ENCODE measurements around the gene PARG.
"Not testable (repeated sequence)": the region's sequence is repeated elsewhere in the genome, so short reads cannot be mapped to it uniquely, and the experiment has no call there.

Gene PARG

GRCh38 chr10:49791100-49791499 lies 150.7 kb downstream of the PARG start:
- TF ChIP-seq, protein P1, sequence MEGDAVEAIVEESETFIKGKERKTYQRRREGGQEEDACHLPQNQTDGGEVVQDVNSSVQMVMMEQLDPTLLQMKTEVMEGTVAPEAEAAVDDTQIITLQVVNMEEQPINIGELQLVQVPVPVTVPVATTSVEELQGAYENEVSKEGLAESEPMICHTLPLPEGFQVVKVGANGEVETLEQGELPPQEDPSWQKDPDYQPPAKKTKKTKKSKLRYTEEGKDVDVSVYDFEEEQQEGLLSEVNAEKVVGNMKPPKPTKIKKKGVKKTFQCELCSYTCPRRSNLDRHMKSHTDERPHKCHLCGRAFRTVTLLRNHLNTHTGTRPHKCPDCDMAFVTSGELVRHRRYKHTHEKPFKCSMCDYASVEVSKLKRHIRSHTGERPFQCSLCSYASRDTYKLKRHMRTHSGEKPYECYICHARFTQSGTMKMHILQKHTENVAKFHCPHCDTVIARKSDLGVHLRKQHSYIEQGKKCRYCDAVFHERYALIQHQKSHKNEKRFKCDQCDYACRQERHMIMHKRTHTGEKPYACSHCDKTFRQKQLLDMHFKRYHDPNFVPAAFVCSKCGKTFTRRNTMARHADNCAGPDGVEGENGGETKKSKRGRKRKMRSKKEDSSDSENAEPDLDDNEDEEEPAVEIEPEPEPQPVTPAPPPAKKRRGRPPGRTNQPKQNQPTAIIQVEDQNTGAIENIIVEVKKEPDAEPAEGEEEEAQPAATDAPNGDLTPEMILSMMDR (IDR thresholded peaks at IDR 0.05; ENCODE audit: insufficient read depth, missing control alignments): no peak
- FAIRE-seq (no peak), DNase-seq (ENCODE audit: insufficient read length, low spot score) (no peak)

- TF ChIP-seq, protein P1 (IDR thresholded peaks at IDR 0.05; ENCODE audit: insufficient read depth, missing control alignments): no peak
- DNase-seq (ENCODE audit: insufficient read length, low spot score) (no peak), FAIRE-seq (no peak)
Observed at GRCh38 chr10:49784681-49785080, 157.1 kb downstream of the PARG start.

DNA sequence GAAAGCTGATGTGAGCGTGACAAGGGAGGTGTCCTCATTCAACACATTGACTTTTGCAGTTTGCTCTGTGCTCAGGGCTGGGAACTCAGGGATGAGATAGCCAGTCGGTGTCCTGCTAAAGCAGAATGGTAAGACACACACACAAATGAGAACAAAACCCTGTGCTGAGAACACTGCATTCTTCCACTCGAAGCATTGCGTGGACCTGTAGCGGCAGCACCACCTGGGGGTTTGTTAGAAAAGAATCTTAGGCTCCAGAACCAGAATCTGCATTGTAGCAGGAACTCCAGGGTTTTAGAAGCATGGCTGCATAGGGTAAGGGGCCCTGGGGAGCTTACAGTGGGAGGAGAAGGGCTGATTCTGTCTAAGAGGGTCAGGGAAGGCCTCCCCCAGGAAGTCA lies 158.2 kb downstream of the PARG start:
- FAIRE-seq (no peak), DNase-seq (ENCODE audit: insufficient read length, low spot score) (no peak)
- TF ChIP-seq, protein P1 (IDR thresholded peaks at IDR 0.05; ENCODE audit: insufficient read depth, missing control alignments): peak; percentile 24

DNA sequence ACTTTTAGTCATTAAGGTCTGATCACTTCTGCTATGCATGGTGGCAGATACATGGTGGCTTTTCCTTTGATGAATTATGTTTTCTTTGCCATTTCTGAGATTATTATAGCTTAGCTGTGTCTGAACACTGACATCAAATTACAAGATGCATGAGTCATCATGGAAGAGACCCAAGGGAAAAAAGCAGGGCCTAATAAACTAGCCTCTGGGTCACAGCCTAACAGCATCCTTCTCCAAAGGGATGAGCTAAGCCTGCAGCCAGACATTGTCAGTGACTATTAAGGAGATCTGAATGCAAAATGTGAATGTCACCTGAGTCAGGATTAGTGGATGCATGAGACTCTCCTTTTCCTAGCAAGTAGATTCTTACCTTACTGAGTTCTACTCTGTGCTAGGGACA lies 160.6 kb downstream of the PARG start:
- FAIRE-seq (no peak), DNase-seq (ENCODE audit: insufficient read length, low spot score) (no peak)
- TF ChIP-seq, protein P1 (IDR thresholded peaks at IDR 0.05; ENCODE audit: insufficient read depth, missing control alignments): no peak

- TF ChIP-seq, protein P1 (IDR thresholded peaks at IDR 0.05; ENCODE audit: insufficient read depth, missing control alignments): no peak
- FAIRE-seq (no peak), DNase-seq (ENCODE audit: insufficient read length, low spot score) (no peak)
Observed at GRCh38 chr10:49778197-49778596, 163.6 kb downstream of the PARG start.

DNA sequence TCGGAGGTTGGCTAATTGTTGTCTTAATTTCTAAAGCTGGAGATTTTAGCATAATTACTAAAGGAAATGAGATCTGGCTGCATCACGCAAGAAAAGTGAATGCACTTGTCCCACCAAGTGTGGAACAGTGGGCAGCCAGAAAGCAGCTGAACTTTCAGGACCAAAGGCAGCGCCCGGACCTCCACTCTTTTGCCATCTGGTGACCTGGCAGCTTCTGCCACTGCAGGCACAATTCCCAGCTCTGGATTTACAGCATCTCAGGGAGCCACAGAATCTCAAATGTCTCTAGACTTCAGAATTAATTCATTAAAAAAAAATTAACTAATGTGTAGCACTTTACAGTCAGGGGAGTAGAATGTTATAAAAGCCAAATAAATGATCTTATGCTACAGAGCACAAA lies 165.0 kb downstream of the PARG start:
- TF ChIP-seq, protein P1 (IDR thresholded peaks at IDR 0.05; ENCODE audit: insufficient read depth, missing control alignments): no peak
- no peak for FAIRE-seq

DNA sequence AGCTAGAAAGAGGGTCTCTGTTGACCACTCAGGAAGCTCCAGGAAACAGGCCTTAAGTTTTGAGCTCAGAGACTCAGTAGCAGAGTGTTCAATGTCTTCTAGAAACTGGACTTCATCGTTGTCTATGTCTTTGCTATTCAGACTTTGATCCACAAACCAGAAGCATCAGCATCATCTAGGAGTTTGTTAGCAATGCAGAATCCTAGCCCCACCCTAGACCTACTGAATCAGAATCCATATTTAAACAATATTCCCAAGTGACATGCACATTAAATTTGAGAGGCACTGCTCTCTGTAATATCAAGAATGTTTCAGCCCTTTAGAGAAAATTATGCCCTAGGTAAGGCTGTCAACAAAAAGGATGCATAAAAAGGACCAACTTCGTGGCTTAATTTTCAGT lies 166.8 kb downstream of the PARG start:
- FAIRE-seq (no peak), DNase-seq (ENCODE audit: insufficient read length, low spot score) (no peak)
- TF ChIP-seq, protein P1 (IDR thresholded peaks at IDR 0.05; ENCODE audit: insufficient read depth, missing control alignments): no peak

More for the DNA sequence above, 165.0 kb downstream of the PARG start:
- DNase-seq (ENCODE audit: insufficient read length, low spot score): no peak

GRCh38 chr10:49772944-49773343 lies 168.9 kb downstream of the PARG start:
- FAIRE-seq; DNase-seq (ENCODE audit: insufficient read length, low spot score): not testable (repeated sequence)

- not testable (repeated sequence) for FAIRE-seq; DNase-seq (ENCODE audit: insufficient read length, low spot score)
Observed at GRCh38 chr10:49771046-49771445, 170.8 kb downstream of the PARG start.

Measured in D721Med (cell line).